Natural killer cell (primary cell): ENCODE data around the gene CPLX3. TPM values are rescaled to one million over a fixed set of nuclear protein-coding genes. Genes with fewer than 3 reads are reported as not detected.

ENCODE experiments used
- ATAC-seq, 3 donors: fragments of 150-1000 bp in 2 of 3; fragments of 200-7000 bp in 1 of 3; cut with Tn5 transposase; 1 replicate in 1 of 3; 2 replicates in 2 of 3; pipeline ENCODE4 v1.10.0; 2021; ENCODE audit warnings: mild to moderate bottlenecking in 2 of 3, moderate library complexity in 2 of 3
- DNase-seq, 2 donors: peaks; one replicate each; pipeline versions ENCODE4 v3.0.0 to v3.0.0-alpha.2; 2013 to 2021; ENCODE audit warnings: mixed read lengths in 1 of 2
- H3K27ac ChIP-seq: one replicate; pipeline ENCODE4 v1.5.1; 2013; ENCODE audit warnings: mild to moderate bottlenecking, low read length
- H3K27me3 ChIP-seq: one replicate; pipeline ENCODE4 v1.6.1; 2013; ENCODE audit warnings: low read length; ENCODE audit not compliant: control insufficient read depth, insufficient read depth
- H3K36me3 ChIP-seq: one replicate; pipeline ENCODE4 v1.6.1; 2013; ENCODE audit warnings: low read length; ENCODE audit not compliant: control insufficient read depth, insufficient read depth
- H3K4me1 ChIP-seq: one replicate; pipeline ENCODE4 v1.6.1; 2013; ENCODE audit warnings: low read length; ENCODE audit not compliant: control insufficient read depth, insufficient read depth
- H3K4me3 ChIP-seq: one replicate; pipeline ENCODE4 v1.5.1; 2013; ENCODE audit warnings: low read length
- H3K9me3 ChIP-seq: one replicate; pipeline ENCODE4 v1.6.1; 2013; ENCODE audit warnings: low read length; ENCODE audit not compliant: control insufficient read depth, insufficient read depth
- H3K27ac Mint-ChIP-seq, 2 donors: one replicate each; pipeline ENCODE4 v1.8.0; 2022; ENCODE audit warnings: mild to moderate bottlenecking in 2 of 2, mixed read lengths in 2 of 2, moderate library complexity in 1 of 2
- H3K27me3 Mint-ChIP-seq, 2 donors: one replicate each; pipeline ENCODE4 v1.8.0; 2022; ENCODE audit warnings: low read depth in 2 of 2, mixed read lengths in 2 of 2
- H3K36me3 Mint-ChIP-seq: one replicate; pipeline ENCODE4 v1.8.0; 2022; ENCODE audit warnings: mixed read lengths
- H3K4me1 Mint-ChIP-seq, 2 donors: one replicate each; pipeline ENCODE4 v1.8.0; 2022; ENCODE audit warnings: mixed read lengths in 2 of 2
- H3K4me3 Mint-ChIP-seq: one replicate; pipeline ENCODE4 v1.8.0; 2022; ENCODE audit warnings: mild to moderate bottlenecking, moderate library complexity, mixed read lengths
- H3K9me3 Mint-ChIP-seq, 2 donors: one replicate each; pipeline ENCODE4 v1.8.0; 2022; ENCODE audit warnings: mixed read lengths in 2 of 2
- CTCF ChIP-seq: fragments of 200-600 bp; IDR thresholded peaks from one replicate; pipeline ENCODE4 v1.8.0; 2022; ENCODE audit warnings: antibody characterized with exemption
- WGBS: methylation state at CpG from one replicate; pipeline ENCODE4 v1.1.7; 2013; ENCODE audit warnings: missing lambda C conversion rate; ENCODE audit not compliant: insufficient coverage; 5-methylcytosine and 5-hydroxymethylcytosine counted together
- intact Hi-C: fragments of 100-400 bp; cut with micrococcal nuclease; formaldehyde crosslinking; loops from one replicate; pipeline ENCODE4 v1.14.2; 2022
- total RNA-seq, 4 donors: library from RNA; stranded (reverse); fragments of 120-200 nt in 1 of 4; gene quantifications; one replicate each; pipeline versions ENCODE4 v1.2.3 to v1.2.4, GENCODE V29; 2013 to 2022

Gene CPLX3
- total RNA-seq, 3 donors from 2014 or later (not counting 1 experiment from before 2014, with no cell fraction given): 0.16 to 0.93 TPM; not detected in 1

GRCh38 chr15:74870436-74871215 lies 44.2 kb downstream of the CPLX3 start:
- H3K27ac Mint-ChIP-seq: peak overlapping the region; percentile 87 to 95
- Histone ChIP-seq H3K36me3 (no peaks in the 10 kb centered on the region), H3K27me3 (no peaks in the 10 kb centered on the region), H3K27ac (peak overlapping the region; percentile 56), H3K4me3 (no peak overlapping the region), H3K4me1 (peaks cover 71% of the 10 kb centered on the region), H3K9me3 (no peaks in the 10 kb centered on the region)
- DNase-seq (no peak), ATAC-seq (no peak)
- no peaks in the 10 kb centered on the region for H3K9me3 Mint-ChIP-seq
- no peaks in the 10 kb centered on the region for H3K36me3 Mint-ChIP-seq
- WGBS: 24% methylated on average over 6 of the region's 6 CpGs
- H3K4me1 Mint-ChIP-seq: peaks cover 61 to 64% of the 10 kb centered on the region in 2 donors
- no peaks in the 10 kb centered on the region for H3K27me3 Mint-ChIP-seq
- intact Hi-C loops: no loop called here
- H3K4me3 Mint-ChIP-seq: peak overlapping the region; percentile 99
- no peak for TF ChIP-seq CTCF

- WGBS: under 1% methylated on average over 11 of the region's 11 CpGs
- Mint-ChIP-seq H3K36me3 (no peaks in the 10 kb centered on the region), H3K27me3 (no peaks in the 10 kb centered on the region), H3K27ac (peak overlapping the region; percentile 95 to 98), H3K9me3 (no peaks in the 10 kb centered on the region), H3K4me1 (peaks cover 48 to 50% of the 10 kb centered on the region in 2 donors), H3K4me3 (peak overlapping the region; percentile 99)
- no peak for TF ChIP-seq CTCF
- Histone ChIP-seq H3K4me3 (peak overlapping the region; percentile 81), H3K4me1 (peaks cover 52% of the 10 kb centered on the region), H3K9me3 (no peaks in the 10 kb centered on the region), H3K27me3 (no peaks in the 10 kb centered on the region), H3K36me3 (no peaks in the 10 kb centered on the region), H3K27ac (peak overlapping the region; percentile 96)
- intact Hi-C loops: loop anchor here (1.0 to 2.0 kb wide), 2 partner anchors 17 to 28 kb away; no protein-coding TSS in a partner anchor
- ATAC-seq: no peak
- DNase-seq: no peak
Observed at GRCh38 chr15:74872702-74873035, 46.2 kb downstream of the CPLX3 start.

GRCh38 chr15:74873036-74873755 lies 46.8 kb downstream of the CPLX3 start, which contains the start of gene SCAMP2:
SCAMP2 (minus strand) TSS chr15:74873365; CDS start chr15:74873255, 110 bp downstream.
- no peak for TF ChIP-seq CTCF
- H3K9me3 ChIP-seq: no peaks in the 10 kb centered on the region
- Mint-ChIP-seq H3K27ac (peak within 1 kb of the TSS; percentile 95 to 98), H3K9me3 (no peaks in the 10 kb centered on the region), H3K4me3 (peak within 1 kb of the TSS; percentile 99), H3K36me3 (no peaks in the 10 kb centered on the region), H3K27me3 (no peaks in the 10 kb centered on the region), H3K4me1 (peaks cover 43 to 45% of the 10 kb centered on the region in 2 donors)
- H3K36me3 ChIP-seq: no peaks in the 10 kb centered on the region
- H3K4me1 ChIP-seq: peaks cover 47% of the 10 kb centered on the region
- WGBS: under 1% methylated on average over 39 of the region's 52 CpGs
- peak within 1 kb of the TSS; percentile 96 for H3K27ac ChIP-seq
- peak within 1 kb of the TSS; percentile 81 for H3K4me3 ChIP-seq
- intact Hi-C loops: loop anchor here (1.0 to 2.0 kb wide), 2 partner anchors 16 to 28 kb away; no protein-coding TSS in a partner anchor
- DNase-seq (peak; percentile 90 to 94), ATAC-seq (peak; percentile 95 to 97 (median 96))
- H3K27me3 ChIP-seq: no peaks in the 10 kb centered on the region
